Glomerular visceral epithelial cell (primary cell): ENCODE measurements around the gene GSAP.
"Not testable (repeated sequence)": the region's sequence is repeated elsewhere in the genome, so short reads cannot be mapped to it uniquely, and the experiment has no call there.

ENCODE experiments used
- DNase-seq: peaks from one replicate; pipeline ENCODE4 v3.0.0-alpha.2; 2016; ENCODE audit errors: extremely low spot score

Gene GSAP

DNA sequence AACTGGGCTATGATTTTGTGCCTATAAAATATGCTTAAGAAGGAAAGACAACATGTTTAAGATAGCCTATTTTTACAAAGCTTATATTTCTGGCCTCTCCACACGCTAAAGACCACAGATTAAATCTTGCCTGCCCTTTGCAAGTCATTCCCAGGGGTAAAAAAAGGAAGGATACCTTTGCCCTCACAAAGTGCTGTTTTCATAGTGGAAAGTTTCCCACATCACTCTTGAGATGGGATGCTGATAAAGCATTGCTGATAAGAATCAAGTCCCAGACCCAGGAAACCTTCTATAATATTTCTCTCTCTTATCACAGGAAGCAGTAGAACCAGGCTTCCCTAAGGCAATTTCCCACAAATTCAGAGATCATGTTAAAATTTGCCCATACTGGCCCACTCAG lies 56.5 kb downstream of the GSAP start:
- no peak for DNase-seq

DNA sequence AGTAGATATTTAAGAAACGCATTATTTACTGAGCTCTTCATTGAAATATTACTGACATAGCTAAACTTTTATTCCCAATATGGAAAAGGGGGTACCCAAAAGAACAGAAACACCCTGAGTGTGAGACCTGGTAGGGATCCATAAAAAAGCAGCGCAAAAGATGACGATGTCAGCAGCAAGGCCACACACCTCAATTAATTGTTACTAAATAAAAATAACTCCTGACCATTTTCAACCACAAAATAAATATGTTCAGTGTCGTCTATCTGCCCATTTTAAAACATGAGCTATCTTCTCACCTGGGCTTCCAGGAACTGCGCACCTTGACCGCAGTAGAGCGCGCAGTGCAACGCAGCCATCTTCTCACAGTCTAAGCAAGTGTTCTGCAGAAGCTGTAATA lies 61.2 kb downstream of the GSAP start:
- DNase-seq, result no peak

DNA sequence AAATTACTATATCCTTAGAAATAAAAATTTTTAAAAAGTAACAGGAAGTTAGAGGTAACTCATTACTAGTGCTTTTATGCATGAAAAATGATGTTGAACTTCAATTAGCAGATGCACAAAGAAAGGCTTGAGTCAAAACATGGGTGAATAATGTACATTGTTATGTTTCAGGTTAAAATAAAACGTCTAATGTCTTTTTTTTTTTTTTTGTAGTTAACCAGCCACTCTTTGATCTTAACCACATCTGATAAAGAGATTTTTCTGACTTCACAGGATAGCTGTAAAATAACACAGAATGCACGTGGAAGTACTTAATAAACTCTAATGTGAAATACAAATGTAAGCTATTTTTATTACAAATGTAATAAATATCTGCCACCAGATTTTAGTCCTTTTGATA lies 61.7 kb downstream of the GSAP start:
- no peak for DNase-seq

DNA sequence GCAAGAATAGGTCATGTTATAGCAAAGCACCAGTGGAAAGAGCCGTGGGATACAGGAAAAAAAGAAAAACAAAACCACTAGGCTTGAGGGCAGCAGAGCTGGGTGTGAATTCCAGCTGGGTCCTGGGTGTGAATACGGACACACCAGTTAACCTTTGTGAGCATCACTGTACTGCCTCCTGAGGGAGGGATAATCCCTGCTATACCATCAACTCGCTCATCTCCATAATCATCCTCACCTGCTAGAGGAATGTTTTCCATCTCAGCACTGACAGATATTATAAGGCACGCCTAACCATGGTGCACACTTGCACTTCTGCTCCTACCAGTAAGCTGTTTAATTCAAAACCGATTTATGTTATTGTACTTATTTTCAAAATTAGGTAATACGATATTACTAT lies 62.2 kb downstream of the GSAP start:
- no peak for DNase-seq

DNA sequence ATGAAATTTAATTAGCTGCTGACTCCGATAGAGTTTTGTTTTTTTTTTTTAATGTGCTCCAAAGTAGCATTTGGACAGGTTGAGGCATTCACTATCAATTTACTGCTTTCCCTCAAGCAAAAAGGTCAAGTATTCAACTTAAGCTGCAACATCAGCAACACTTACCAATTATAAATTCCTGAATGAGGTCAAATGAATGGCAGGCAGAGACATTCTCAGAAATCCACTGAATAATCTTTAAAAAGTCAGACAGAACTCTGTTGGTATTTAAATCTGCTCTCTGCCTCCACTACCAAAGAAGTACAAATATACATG lies 62.8 kb downstream of the GSAP start:
- no peak for DNase-seq

DNA sequence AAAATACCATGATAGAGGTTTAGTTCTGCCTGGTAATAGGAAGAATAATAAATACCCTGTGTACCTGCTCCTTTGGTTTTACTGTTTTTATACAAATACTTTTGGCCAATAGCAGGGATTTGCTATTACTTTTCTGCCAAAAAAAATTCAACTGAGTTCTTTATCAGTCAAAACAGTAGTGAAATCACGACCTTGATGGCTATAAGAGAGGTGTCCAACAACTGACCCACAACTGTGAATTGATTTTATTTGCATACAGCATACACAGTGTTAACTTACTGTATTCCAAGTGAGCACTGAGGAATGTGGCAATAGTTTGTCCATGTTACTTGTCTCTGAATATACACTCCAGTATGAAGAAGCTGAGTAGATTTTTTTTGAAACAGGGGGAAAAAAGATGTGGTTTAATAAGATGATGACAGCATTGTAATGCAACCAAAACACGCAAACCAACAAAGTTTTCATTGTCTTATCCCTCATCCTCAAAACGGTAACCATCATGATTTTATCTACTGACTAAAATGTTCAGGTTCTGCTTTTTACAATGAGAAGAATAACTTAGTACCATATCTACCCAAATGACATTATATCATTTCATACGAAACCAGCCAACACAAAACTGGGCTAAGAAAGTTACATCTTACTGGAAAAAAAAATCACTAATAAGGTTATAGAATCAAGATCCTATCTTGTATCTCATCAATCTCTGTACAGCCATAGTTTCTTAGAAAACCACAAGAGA lies 63.3 kb downstream of the GSAP start:
- DNase-seq, result no peak

DNA sequence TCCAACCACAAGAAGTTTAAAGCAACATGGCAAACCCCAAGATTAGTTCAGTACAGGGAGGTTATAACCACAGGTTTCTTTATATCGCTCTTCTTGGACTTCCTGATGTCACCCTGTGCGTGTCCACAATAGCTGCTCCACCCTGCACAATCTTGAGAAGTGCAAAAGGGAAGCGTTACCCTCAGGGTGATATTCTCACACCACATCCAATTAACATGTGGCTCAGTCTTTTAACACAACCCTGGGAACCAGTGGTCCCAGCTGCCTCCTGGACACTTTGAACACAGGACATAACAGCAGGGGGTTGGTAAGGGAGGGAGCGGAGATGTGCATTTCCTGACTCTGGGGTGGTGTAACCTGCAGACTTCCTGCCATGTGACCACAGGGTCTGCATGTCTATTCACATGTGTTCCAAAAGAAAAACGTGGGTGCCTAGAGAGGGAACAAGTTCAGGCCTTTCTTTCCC lies 64.6 kb downstream of the GSAP start:
- no peak for DNase-seq

DNA sequence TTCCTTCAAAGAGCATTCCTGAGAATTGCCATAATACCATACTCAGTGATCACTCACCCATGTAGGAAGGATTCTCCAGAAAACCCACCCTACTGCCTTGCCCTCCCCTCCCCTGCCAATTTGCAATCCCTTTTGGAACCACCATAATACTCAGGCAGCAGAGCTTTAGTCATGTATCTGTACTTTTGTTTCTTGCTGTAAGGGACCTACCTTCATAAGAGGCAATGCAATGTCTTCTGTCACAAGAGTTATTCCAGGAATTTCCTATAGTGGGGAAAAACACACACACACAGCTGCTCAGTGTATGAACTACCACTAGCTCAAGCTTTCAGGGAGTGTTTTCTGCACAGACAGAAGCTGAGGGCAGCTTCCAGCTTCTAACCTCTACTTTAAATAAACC lies 67.0 kb downstream of the GSAP start:
- DNase-seq, result peak; percentile 52

DNA sequence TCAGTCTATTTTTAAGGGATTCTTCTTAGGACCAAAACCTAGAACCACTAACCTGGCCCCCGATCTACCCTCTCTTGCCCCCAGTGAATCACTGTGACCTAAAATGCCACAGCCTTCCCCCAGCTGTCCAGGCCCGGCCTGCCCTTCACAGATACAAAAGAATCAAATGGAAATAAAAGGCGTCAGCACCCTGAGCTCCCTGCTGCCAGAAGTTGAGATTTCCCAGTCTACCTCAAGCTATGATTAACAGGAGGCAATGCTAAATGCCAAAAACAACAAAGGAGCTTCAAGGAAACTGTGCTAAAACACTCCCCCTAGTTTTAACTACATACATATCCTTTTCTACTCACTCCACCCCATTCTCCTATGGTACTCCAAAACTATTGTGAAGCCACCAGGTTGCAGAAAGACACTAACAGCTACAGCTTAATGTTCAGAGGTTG lies 67.8 kb downstream of the GSAP start:
- DNase-seq, result peak; percentile 70

DNA sequence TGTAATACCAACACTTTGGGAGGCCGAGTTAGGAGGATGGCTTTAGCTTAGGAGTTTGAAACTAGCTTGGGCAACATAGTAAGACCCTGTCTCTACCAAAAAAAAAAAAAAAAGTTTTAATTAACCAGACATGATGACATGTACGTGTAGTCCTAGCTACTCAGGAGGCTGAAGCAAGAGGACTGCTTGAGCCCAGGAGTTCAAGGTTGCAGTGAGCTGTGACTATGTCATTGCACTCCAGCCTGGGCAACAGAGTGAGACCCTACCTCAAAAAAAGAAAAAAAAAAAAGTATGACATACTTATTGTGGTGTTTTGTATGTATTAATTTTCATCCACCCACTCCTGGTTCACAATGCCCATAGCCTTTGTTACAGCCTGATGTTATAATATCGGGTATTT lies 69.7 kb downstream of the GSAP start:
- no peak for DNase-seq

DNA sequence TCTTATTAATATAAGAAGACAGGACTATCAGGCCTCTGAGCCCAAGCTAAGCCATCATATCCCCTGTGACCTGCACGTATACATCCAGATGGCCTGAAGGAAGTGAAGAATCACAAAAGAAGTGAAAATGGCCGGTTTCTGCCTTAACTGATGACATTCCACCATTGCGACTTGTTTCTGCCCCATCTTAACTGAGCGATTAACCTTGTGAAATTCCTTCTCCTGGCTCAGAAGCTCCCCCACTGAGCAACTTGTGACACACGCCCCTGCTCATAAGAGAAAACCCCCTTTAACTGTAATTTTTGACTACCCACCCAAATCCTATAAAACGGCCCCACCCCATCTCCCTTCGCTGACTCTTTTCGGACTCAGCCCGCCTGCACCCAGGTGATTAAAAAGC lies 70.7 kb downstream of the GSAP start:
- not testable (repeated sequence) for DNase-seq

DNA sequence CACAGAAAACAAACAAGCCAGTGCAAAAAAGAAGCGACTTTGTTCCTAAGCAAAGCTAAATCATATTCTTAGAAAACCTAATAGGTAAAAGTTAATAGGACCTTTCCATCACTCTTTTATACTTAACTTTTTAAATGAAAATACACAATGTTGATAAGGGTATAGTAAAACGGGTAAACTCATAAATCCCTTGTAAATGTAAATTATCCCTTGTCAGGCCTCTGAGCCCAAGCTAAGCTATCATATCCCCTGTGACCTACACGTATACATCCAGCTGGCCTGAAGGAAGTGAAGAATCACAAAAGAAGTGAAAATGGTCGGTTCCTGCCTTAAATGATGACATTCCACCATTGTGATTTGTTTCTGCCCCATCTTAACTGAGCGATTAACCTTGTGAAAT lies 76.4 kb downstream of the GSAP start:
- DNase-seq, result no peak

DNA sequence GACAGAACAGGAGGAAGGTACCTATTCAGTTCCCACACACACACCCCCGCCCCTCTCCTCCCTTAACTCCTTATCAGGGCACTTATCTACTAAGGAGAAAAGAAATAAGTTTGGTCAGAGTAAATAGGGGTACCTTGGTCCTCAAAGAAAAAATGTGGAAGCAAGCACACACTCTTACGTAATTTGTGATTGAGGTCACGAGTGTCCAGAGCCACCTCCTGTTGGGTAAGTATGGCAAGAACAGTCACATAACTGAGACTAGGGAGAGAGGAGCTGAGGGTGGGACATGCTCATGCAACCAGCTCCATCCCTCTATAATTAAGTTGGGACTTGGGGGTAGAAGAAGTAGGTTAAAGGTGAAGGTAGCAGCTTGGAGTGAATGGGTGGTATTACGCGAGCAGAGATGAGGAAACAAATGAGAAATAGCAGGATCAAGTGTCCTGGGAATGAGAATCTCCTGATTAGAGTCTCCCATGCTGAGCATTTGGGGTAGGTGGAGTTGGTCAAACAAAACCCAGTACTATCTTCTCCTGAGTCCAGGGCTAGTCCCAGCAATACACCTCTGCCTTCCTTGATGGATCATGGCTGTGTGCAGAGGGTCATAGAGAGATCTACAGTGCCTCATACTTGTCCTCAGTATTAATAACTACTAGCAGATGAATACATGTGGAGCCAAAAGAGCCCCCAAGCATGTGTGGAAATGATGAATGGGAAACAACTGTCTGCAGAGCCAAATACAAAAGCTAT lies 77.1 kb downstream of the GSAP start:
- no peak for DNase-seq

DNA sequence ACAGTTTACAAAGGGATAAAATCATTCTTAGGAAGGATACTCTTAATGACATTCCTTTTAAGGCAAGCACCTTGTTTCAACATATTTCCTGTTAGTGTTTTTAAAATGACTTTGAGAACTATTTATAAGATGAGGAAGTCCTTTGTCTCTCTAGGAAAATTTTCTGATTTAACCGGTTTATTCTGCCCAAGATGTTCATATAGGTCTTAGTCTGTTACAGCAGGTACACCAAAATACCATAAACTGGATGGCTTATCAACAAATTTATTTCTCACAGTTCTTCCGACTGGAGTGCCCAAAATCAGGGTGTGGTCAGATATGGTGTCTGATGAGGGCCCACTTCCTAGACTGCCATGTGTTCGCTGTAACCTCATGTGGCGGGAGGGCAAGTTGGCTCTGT lies 77.9 kb downstream of the GSAP start:
- DNase-seq, result no peak

DNA sequence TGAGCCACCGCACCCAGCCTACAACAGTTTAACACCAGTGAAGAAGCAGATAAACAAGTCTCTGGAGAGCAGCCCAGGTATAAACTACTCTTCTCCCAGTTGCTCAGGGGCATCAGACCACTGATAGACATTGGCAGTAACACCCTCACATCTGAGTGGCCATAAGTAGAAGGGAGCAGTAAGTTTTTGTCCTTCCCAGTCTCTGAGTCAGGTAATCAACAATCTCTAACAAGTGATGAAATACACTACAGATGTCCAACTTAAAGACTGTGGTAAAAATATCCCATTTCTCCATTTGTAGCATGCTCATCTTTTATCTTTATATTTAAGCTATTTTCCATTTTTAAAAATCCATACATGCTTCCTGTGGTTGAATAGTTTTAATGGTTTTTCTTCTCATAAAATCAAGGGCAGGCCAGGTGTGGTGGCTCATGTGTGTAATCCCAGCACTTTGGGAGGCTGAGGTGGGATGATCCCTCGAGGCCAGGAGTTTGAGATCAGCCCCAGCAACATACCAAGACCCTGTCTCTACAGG lies 78.6 kb downstream of the GSAP start:
- DNase-seq, result no peak

DNA sequence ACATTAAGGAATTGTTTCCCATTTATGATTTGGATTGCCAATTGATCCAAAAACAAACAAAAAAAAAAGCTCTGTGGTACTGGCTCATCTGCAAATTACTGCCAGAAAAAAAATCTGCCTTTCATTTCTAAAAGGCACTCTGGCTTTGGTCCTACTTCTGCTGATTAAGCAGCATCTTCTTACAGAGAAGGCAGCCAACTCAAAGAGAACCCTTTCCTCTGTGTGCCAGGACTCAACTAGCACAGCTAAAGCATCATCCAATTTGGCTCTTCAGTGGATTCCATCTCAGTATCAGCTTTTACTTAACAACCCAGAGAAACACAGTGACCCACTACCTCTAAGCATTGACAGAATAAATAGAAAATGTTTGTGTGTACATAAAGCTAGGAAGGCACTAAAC lies 80.6 kb downstream of the GSAP start:
- no peak for DNase-seq

DNA sequence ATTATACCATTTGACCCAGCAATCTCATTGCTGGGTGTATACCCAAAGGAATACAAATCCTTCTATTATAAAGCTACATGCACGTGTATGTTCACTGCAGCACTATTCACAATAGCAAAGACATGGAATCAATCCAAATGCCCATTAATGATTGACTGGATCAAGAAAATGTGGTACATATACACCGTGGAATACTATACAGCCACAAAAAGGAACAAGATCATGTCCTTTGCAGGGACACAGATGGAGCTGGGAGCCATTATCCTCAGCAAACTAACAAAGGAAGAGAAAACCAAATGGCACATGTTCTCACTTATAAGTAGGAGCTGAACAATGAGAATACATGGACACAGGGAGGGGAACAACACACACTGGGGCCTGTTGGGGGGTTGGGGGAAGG lies 82.1 kb downstream of the GSAP start:
- not testable (repeated sequence) for DNase-seq

DNA sequence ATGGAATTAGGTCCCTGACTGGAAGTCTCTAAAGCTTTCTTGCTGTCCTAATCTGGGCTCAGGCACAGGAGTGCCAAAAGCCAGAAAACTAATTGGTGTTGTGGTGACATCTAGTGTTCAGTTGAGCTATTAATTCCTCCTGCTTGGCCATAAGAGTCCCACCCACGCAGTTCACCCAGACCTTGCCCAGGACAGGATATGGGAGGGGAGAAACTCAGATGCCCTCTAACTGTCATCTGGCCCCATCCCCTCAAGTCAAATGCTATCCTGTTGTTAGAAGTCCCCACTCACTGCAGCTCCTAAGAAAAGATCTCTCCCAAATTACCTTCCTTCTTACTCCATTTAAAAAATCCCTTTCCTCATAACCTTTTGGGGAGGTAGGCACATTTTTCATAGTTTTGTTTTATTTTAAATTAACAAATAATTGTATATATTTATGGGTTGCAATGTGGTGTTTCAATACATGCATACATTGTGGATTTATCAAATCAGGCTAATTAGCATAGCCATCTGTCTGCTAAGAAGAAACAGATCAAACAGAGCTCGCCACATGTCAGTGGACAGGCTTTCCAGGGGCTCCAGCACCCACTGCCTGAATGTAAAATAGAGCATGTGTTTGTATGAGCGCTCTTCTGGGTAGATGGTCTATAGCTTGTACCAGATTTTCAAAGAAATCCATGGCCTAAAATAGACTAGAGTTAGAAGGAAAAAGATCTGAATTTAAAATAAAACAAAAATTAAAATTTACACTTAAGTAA lies 84.0 kb downstream of the GSAP start:
- peak; percentile 81 for DNase-seq

DNA sequence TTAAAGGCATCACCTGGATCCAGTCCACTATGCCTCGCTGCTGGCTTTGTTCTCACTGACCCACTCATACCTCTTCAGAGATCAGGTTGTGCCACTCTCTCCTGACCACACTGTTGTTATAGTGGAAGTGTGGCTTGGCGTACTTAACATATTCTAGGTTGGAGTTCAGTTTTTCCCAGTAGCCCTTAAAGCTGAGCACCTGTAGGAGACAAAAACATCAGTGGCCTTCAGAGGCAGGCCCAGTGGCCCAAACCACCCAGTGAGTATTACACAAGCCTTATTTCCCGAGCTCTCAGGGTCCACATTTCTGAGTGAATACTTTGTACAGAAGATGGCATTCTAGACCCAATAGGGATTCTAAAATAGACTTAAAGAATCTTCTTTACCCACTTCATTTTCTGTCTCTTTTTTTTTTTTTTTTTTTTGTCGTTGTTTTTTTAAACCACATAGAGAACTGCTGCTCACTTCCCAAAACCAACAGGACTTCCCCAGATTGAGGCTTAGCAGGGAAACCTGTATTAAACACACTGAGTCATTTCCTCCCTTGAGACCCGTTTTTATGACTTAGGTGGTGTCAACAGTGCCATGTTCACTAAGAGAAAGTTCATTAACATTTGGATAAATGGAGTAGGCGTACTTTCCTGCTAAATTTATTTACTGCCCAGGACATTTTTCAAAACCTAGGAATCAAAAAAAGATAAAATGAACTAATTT lies 85.8 kb downstream of the GSAP start:
- DNase-seq, result no peak

DNA sequence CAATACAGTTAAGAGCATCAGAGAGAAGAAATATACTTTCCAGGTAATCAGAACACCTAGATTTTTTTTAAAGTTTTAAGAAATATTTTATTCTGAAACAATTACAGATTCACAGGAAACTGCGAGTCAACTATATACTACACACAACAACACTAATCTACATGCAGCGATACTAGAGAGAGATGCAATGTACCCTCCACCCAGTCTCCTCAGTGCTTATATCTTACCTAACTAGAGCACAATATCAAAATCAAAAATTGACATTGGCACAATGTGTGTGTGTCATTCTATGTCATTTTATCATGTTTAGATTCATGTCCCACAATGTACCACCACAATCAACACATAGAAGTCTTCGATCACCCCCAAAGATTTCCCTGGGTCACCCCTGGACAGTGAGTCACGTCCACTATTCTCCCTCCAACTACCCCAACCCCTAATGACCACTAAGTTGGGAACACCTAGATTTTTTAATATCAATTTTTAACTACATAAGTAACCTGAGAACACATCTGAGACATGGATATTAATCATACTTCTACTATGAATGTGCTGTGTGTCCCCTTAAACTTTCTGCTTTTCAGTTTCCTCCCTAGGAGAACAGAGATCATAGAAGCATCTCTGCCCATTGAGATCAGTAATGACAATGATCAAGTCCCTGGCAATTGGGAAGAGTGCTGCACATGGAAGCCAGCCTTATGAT lies 86.5 kb downstream of the GSAP start:
- no peak for DNase-seq

DNA sequence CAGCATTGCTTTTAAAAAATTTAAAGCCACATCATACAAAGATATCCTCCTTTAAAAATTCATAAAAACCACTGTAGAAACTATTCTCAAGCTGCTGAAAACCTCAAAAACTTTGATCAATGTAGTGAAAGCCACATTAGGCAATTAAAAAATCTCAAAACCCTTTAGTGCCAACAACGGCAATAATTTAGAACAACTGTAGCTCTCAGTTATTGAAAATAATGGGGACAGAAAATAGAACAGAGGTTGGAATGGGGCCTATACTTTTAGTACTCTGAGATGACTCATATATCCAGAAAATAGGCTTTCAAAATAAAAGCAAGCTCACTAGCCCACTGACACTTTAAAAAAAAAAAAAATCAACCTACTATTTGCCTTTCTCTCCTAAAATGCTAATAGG lies 87.5 kb downstream of the GSAP start:
- no peak for DNase-seq
